GM08714 (cell line): Measurements from ENCODE around the gene PDCD2L.

Source experiments
- H3K4me3 ChIP-seq: fragments of 200-500 bp; sonication (Bioruptor generic); 2 replicates; pipeline ENCODE4 v1.5.1; 2014; ENCODE audit warnings: mild to moderate bottlenecking, low read length, inconsistent platforms
- ZNF274 ChIP-seq: IDR thresholded peaks from 2 replicates; pipeline ENCODE4 v1.6.1; 2012; ENCODE audit warnings: mild to moderate bottlenecking, low read depth, low read length

Gene PDCD2L

DNA sequence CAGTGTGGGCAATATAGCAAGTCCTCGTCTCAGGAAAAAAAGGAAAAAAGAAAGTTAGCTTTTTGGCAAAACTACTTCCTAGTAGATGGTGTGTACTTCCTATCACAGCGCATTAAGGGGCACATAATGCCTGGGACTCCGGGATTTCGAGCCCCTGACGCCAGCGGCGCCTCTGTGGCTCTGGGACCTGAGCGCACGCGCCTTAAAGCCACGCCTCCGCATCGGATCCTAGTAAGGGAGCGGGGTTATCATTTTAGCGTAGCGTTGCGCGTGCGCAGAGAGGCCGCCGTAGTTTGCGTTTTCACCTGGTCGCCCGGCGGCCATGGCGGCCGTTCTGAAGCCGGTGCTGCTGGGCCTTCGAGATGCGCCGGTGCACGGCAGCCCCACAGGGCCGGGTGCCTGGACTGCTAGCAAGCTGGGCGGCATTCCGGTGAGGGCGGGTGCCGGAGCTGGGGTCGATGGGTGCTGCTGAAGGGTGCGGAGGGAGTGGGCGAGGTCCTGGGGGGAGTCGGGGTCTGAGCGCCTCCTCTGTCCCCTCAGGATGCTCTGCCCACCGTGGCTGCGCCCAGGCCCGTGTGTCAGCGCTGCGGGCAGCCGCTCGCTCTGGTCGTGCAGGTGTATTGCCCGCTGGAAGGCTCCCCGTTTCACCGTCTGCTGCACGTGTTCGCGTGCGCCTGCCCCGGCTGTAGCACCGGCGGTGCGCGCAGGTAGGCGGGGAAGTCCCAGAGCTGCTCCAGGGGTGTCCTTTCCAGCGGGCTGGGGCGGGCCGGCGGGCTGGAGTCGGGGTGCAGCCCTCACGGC lies at the start of gene PDCD2L:
Gene PDCD2L (plus strand): TSS at position 291 of the 801 bp plus-strand sequence. CDS start 32 bp downstream, at position 323.
- peak within 1 kb of the TSS; percentile 85 for H3K4me3 ChIP-seq
- no peak for TF ChIP-seq ZNF274

DNA sequence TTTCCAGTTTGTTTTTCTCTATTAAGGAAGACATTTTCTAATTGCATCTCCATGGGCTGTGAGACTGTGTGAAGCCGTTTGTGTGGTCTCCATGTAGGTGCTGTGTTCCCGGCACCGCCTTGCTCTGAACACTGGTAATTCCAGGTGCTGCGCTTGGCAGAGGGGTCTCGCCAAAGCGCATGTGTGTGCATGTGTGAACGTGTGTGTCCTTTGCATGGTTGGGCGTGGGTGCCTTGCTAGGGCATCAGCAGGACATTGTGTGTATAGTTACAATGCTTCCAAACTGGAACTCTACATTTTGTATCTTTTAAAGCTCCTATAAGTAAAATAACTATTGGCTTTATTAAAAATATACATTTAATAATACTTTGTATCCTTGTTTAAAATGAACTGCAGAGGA lies 49.0 kb upstream of the PDCD2L start:
- H3K4me3 ChIP-seq, result no peak overlapping the region
- TF ChIP-seq ZNF274, result no peak

DNA sequence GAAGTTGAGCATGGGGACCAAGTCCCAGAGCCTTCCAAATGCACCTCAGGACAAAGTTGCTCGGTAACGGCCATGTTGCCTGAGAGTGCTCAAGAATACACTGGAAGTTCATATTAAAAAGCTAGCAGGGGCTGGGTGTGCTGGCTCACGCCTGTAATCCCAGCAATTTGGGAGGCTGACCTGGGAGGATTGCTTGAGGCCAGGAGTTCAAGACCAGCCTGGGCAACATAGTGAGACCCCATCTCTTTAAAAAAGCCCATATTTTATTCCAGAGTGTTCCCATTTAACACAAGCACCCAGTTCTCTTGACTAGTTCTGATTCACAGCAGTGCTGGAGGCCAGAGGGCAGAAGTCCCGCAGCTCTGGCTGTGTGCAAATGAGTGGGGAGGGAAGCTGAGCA lies 47.3 kb upstream of the PDCD2L start:
- TF ChIP-seq ZNF274, result no peak
- no peak overlapping the region for H3K4me3 ChIP-seq

GRCh38 chr19:34357431-34357830 lies 46.8 kb upstream of the PDCD2L start:
- H3K4me3 ChIP-seq, result no peak overlapping the region
- no peak for TF ChIP-seq ZNF274

DNA sequence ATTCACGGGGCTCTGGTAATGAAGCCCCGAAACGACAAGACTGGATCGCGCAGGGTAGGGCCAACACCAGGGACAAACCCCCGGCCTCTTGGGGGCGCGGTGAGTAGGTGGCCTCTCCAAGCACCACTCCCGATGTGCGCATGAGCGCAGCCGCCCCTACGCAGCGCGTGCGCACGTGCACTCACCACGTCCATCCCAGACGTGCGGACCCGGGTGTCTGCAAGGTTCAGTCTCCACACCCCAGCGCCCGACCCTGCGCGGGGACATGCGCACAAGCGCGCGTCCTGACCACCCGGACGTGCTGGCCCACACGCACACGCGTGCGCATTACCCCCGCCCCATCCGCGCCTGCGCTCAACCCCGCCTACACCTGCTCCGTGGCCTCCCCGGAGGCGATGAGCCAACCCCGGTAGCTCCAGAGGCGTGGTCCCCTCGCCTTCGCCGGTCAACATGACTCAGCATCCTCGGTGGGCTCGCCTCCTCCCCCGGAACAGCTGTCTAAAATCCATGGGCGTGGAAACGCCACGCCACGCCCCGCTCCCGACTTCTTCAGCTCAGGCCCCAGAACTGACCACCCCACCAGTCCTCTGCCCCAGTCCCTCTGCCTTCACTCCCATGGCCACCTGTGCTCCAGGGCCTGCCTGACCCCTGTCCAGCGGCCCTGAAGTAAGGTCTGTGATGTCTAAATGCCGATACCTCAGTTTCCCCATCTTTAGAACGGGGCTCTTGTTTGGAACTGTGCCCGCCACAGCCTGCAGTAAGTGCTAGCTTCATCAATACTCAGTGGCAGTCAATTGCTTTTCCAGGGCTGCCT lies 44.9 kb upstream of the PDCD2L start:
- H3K4me3 ChIP-seq, result peak overlapping the region; percentile 65; the same call in 1 of the 2 replicates
- no peak for TF ChIP-seq ZNF274

DNA sequence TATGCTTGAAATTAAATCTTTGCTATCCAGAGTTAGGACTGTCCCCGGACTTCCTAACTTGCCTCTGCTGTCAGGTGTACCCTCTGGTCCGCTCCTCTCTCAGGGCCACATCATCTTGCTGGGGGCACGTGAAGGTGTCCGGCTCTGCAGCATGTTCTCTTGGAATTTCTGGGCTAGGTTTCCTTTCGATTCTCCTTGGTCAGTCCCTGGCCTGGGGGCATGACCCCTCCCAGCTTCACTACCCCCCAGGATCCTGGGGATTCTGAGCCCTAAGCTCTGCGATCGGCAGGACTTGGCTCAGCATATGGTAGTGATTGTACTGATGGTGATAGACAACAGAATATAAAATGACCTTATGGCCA lies 44.3 kb upstream of the PDCD2L start:
- peak overlapping the region; percentile 65; the same call in 1 of the 2 replicates for H3K4me3 ChIP-seq
- TF ChIP-seq ZNF274, result no peak

DNA sequence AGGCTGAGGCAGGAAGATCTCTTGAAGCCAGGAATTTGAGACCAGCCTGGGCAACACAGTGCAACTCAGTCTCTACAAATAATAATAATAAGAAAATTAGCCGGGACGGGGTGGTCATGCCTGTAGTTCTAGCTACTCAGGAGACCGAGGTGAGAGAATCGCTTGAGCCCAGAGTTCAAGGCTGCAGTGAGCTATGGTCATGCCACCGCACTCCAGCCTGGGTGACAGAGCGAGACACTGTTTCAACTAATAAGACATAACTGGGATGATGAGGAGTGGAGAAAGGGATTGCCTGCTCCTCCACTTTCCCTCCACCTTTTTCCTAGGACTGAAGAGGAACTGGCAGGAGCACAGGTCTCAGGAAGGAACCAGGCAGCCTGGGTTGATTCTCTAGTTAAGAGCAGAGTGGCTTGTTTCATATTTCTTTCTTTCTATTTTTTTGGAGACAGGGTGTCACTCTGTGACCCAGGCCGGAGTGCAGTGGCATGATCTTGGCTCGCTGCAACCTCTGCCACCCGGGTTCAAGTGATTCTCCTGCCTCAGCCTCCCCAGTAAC lies 43.8 kb upstream of the PDCD2L start:
- H3K4me3 ChIP-seq, result no peak overlapping the region
- TF ChIP-seq ZNF274, result no peak

DNA sequence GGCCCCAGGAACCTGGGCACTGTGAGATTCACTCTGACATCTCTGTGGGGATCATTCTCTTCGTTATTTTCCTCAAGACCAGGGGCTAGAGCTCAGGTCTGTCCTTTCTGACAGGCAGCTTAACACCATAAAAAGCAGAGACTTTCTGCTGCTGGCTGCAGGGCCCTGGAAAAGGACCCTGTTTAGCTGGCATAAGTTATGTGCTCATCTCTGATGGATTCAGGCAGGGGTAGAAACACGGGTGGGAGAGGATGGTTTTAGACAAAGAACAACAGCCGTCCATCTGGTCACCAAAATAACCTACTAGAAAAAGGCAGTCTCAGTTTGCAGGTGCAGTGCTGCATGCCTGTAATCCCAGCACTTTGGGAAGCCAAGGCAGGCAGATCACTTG lies 41.5 kb upstream of the PDCD2L start:
- no peak overlapping the region for H3K4me3 ChIP-seq
- no peak for TF ChIP-seq ZNF274

GRCh38 chr19:34363094-34363493 lies 41.1 kb upstream of the PDCD2L start:
- no peak for TF ChIP-seq ZNF274
- no peak overlapping the region for H3K4me3 ChIP-seq

- no peak overlapping the region for H3K4me3 ChIP-seq
- TF ChIP-seq ZNF274, result no peak
Observed at GRCh38 chr19:34363930-34364329, 40.3 kb upstream of the PDCD2L start.

DNA sequence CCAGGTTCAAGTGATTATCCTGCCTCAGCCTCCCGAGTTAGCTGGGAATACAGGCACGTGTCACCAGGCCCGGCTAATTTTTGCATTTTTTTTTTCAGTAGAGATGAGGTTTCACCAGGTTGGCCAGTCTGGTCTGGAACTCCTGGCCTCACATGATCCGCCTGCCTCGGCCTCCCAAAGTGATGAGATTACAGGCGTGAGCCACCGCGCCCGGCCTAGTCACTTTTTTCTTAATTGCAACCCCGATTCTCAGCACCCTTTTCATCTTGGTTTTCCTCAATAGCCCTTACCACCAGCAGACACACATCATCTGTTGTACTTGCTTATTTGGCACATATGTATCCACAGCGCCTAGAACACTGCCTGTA lies 39.8 kb upstream of the PDCD2L start:
- no peak for TF ChIP-seq ZNF274

GRCh38 chr19:34364830-34365462 lies 39.3 kb upstream of the PDCD2L start, which contains the start of gene GPI:
TSS of gene GPI (plus strand) at chr19:34365196. CDS start at chr19:34365267, 71 bp downstream.
- peak within 1 kb of the TSS; percentile 84 for H3K4me3 ChIP-seq
- TF ChIP-seq ZNF274, result no peak

More for the DNA sequence above, 39.8 kb upstream of the PDCD2L start:
- peak overlapping the region; percentile 48; the same call in 1 of the 2 replicates for H3K4me3 ChIP-seq

- TF ChIP-seq ZNF274, result no peak
- H3K4me3 ChIP-seq, result peak overlapping the region; percentile 84
Observed at GRCh38 chr19:34365463-34366401, 38.5 kb upstream of the PDCD2L start.
